Inferior parietal cortex (tissue), 1 donor: ENCODE data around the gene RASA3.
"Not testable (repeated sequence)": the region's sequence is repeated elsewhere in the genome, so short reads cannot be mapped to it uniquely, and the experiment has no call there.

Experiments used
- DNase-seq: peaks from one replicate; pipeline ENCODE4 v3.0.0-alpha.2; 2016; ENCODE audit errors: extremely low spot score

The RASA3 gene

GRCh38 chr13:114132419-114133121 lies at the start of gene RASA3:
RASA3 (minus strand) TSS chr13:114132623; CDS start chr13:114132489, 134 bp downstream.
- peak; percentile 57 for DNase-seq

- no peak for DNase-seq
Measured at GRCh38 chr13:114179087-114179658, 46.8 kb upstream of the RASA3 start, which contains the start of gene CFAP97D2. CFAP97D2 (plus strand) TSS chr13:114179257; CDS start chr13:114179331, 74 bp downstream.

DNA sequence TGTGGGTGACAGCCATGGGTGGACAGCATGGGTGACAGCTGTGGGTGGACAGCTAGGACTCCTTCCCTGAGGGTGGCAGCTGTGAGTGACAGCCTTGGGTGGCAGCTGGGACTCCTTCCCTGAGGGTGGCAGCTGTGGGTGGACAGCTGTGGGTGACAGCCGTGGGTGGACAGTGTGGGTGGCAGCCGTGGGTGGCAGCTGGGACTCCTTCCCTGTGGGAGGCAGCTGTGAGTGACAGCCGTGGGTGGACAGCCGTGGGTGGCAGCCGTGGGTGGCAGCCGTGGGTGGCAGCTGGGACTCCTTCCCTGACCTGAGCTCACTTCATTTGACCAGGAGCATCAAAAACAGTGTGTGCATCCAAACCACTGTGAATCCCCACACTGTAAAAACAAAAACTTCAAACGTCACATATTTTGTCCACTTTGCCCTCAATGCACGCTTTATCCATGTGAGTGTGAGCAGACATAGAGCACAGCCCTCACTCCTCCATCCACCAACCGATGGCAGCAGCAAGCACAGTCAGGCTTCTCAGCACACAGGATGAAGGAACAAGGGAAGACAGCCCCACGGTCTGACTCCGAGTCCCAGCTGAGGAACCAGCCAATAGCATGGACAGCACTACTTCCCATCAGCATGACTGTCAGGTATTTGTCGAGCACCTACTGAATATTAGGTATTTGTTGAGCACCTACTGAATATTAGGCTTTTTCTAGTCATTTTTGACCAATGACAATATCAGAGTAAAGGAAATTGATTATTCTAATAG lies 45.0 kb upstream of the RASA3 start:
- no peak for DNase-seq

DNA sequence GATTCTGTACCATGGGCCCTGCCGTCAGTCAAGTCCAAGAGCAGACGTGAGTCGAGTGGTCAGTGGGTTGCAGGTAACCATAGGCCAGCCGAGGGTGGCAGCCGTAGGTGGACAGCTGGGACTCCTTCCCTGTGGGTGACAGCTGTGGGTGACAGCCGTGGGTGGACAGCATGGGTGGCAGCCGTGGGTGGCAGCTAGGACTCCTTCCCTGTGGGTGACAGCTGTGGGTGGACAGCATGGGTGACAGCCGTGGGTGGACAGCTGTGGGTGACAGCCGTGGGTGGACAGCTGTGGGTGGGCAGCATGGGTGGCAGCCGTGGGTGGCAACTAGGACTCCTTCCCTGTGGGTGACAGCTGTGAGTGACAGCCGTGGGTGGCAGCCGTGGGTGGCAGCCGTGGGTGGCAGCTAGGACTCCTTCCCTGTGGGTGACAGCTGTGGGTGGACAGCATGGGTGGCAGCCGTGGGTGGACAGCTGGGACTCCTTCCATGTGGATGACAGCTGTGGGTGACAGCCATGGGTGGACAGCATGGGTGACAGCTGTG lies 44.0 kb upstream of the RASA3 start:
- not testable (repeated sequence) for DNase-seq

GRCh38 chr13:114174529-114174961 lies 42.1 kb upstream of the RASA3 start:
- no peak for DNase-seq

GRCh38 chr13:114173745-114174144 lies 41.3 kb upstream of the RASA3 start:
- DNase-seq = no peak

DNA sequence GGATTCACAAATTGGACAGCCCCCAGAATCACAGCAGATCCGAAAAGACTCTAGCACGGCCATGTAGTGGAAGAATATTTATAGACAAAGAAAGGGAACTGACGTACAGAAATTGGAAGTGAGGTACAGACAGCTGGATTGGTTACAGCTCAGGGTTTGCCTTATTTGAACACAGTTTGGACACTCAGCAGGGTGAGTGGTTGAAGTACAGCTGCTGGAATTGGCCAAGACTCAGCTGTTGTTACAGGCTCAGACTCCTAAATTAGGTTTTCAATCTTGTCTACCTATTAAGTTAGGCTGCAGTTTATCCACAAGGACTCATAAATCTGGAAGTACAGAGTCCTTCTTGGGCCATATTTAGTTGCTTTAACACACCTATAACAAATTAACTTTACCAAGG lies 40.8 kb upstream of the RASA3 start:
- no peak for DNase-seq

DNA sequence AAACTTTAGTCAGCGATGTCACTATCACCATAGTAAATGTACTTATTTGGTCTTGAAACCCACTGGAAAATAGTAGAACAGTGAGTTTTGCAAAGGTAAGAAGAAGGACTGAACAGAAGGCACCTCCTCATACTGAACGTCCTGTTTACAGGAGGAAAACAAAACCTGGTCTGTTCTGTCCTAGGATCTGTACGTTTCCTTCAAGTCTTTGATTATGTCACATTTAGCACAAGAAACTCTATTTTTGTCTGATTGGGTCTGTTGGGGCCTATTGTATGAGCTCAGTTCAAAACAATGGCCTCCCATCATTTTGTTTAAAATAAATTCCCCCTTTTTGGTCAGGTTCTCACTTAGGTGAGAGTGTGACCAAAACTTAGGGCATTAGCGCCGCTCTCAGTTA lies 35.5 kb upstream of the RASA3 start:
- no peak for DNase-seq

GRCh38 chr13:114167426-114167825 lies 35.0 kb upstream of the RASA3 start:
- no peak for DNase-seq

- DNase-seq = peak; percentile 70
Measured at GRCh38 chr13:114166381-114167131, 34.1 kb upstream of the RASA3 start.

DNA sequence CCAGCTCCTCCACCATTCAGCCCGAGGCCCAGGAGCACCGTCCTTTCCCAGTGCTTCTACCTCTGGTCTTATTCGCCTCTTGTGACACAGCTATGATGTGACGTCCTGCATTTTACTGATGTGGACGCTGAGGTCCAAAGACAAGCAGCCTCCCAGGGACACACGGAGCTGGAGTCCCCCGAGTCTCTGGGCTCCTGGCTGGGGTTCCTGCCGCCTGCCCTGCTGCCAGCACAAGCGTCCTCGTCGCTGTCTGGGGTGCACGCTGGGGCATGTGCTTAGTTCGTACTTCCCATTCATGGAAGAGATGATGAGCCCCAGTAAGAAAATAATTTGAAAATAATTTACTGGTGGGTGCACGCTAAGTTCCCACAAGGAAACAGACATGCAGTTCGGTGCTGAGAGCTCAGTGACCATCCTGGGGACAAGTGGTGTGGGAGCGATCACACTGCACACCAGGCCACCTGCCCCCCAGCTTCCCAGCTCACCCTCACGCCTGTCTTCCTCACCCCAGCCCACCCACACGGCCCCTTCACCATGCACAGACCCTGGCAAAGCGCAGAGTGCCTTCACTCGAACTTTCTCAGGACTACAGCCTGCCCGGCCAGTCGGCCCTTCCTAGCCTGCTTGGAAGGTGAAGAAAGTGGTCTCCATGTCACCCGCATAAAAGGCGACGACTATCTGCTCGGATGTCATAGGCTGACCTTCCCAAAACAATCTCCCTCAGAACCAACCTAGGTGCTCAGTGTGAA lies 32.4 kb upstream of the RASA3 start:
- DNase-seq = no peak

- DNase-seq = no peak
Measured at GRCh38 chr13:114164053-114164452, 31.6 kb upstream of the RASA3 start.

GRCh38 chr13:114162533-114162922 lies 30.1 kb upstream of the RASA3 start:
- DNase-seq = no peak

GRCh38 chr13:114161644-114162532 lies 29.5 kb upstream of the RASA3 start:
- DNase-seq = no peak

DNA sequence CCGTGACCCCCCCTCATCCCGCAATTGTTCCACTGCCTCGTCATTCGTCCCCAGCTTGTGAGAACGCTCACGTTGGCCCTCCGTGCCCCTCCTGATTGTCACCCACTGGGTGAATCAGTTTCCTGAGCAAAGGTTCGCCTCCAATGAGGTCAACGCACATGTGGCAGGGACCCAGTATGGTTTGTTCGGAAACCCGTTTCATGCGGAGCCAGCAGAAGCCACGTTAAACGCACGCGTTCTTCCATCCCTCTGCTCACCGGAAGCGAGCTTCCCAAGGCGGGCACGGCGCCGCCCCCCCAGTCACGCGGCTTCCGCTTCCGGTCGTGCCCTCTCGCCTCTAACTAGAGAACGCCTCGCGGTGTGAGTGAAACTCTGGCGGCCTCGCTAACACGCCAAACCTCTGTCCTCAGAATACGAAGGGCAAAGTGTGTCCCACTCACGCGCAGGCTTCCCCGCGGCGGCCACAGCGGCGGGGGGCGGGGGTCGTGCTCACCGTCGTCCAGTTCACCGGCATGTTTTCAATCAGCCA lies 28.7 kb upstream of the RASA3 start:
- DNase-seq = no peak

DNA sequence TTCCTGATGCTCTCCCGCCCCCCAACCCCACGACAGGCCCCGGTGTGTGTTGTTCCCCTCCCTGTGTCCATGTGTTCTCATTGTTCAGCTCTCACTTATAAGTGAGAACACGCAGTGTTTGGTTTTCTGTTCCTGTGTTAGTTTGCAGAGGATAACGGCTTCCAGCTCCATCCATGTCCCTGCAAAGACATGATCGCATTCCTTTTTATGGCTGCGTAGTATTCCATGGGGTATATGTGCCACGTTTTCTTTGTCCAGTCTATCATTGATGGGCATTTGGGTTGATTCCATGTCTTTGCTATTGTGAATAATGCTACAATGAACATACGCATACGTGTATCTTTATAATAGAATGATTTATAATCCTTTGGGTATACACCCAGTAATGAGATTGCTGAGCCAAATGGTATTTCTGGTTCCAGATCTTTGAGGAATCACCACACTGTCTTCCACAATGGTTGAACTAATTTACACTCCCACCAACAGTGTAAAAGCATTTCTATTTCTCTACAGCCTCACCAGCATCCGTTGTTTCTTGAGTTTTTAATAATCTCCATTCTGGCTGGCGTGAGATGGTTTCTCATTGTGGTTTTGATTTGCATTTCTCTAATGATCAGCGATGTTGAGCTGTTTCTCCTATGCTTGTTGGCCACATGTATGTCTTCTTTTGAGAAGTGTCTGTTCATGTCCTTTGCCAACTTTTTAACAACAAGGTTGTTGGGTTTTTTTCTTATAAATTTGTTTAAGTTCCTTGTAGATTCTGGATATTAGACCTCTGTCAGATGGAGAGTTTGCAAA lies 26.6 kb upstream of the RASA3 start:
- DNase-seq = not testable (repeated sequence)

- DNase-seq = no peak
Measured at GRCh38 chr13:114157869-114158495, 25.6 kb upstream of the RASA3 start.
